NB4 (cell line): ENCODE measurements around the gene CLSTN1.

Experiments
- DNase-seq: peaks from one replicate; pipeline ENCODE4 v3.0.0; 2010; ENCODE audit warnings: low read depth
- H3K4me3 ChIP-seq: one replicate; pipeline ENCODE4 v1.5.1; 2011; ENCODE audit warnings: mild to moderate bottlenecking, low read depth, low read length, moderate library complexity
- CTCF ChIP-seq: IDR thresholded peaks from one replicate; pipeline ENCODE4 v1.5.1; 2012; ENCODE audit warnings: low read depth, low read length
- MAX ChIP-seq: IDR thresholded peaks from 2 replicates; pipeline ENCODE4 v1.6.1; 2011; ENCODE audit warnings: low read depth, low read length
- MYC ChIP-seq: IDR thresholded peaks from 2 replicates; pipeline ENCODE4 v1.6.1; 2011; ENCODE audit warnings: low read depth, low read length
- POLR2A ChIP-seq: IDR thresholded peaks from 2 replicates; pipeline ENCODE4 v1.6.1; 2011; ENCODE audit warnings: mild to moderate bottlenecking; ENCODE audit not compliant: insufficient read length; ENCODE audit errors: extremely low read depth

CLSTN1 gene

GRCh38 chr1:9689971-9690381 is 133.8 kb downstream of the CLSTN1 start:
- no peak for DNase-seq
- TF ChIP-seq POLR2A (no peak), CTCF (no peak), MYC (no peak), MAX (no peak)
- no peak overlapping the region for H3K4me3 ChIP-seq

GRCh38 chr1:9689011-9689706 is 134.6 kb downstream of the CLSTN1 start:
- DNase-seq, result peak; percentile 81
- peak overlapping the region; percentile 50 for H3K4me3 ChIP-seq
- TF ChIP-seq MAX, result no peak
- TF ChIP-seq POLR2A, result no peak
- no peak for TF ChIP-seq CTCF
- TF ChIP-seq MYC, result no peak

GRCh38 chr1:9688599-9688998 is 135.2 kb downstream of the CLSTN1 start:
- H3K4me3 ChIP-seq, result peak overlapping the region; percentile 55
- no peak for TF ChIP-seq MYC
- TF ChIP-seq MAX, result no peak
- no peak for TF ChIP-seq CTCF
- no peak for TF ChIP-seq POLR2A
- DNase-seq, result no peak

- peak; percentile 49 for DNase-seq
- TF ChIP-seq MAX (no peak), POLR2A (no peak), CTCF (no peak), MYC (no peak)
These were observed 135.7 kb downstream of the CLSTN1 start for GRCh38 chr1:9687874-9688582.

GRCh38 chr1:9687120-9687873 is 136.5 kb downstream of the CLSTN1 start:
- H3K4me3 ChIP-seq, result peak overlapping the region; percentile 55
- TF ChIP-seq MAX, result peak; percentile 60
- TF ChIP-seq POLR2A, result no peak
- peak; percentile 19; the same call in 1 of the 2 replicates for TF ChIP-seq MYC
- TF ChIP-seq CTCF, result no peak
- peak; percentile 91 for DNase-seq

More at GRCh38 chr1:9687874-9688582, 135.7 kb downstream of the CLSTN1 start:
- peak overlapping the region; percentile 55 for H3K4me3 ChIP-seq
